HepG2 (cell line): ENCODE measurements around the gene PANX1.

Experiments used
- ARID2 ChIP-seq: sonication (generic); formaldehyde crosslinking; IDR thresholded peaks from 2 replicates; pipeline ENCODE4 v1.8.1; 2022; ENCODE audit warnings: mild to moderate bottlenecking, missing genetic modification reagents, borderline replicate concordance
- CTCF ChIP-seq: sonication (generic); formaldehyde crosslinking; IDR thresholded peaks from 2 replicates; pipeline ENCODE4 v1.5.0; 2020; ENCODE audit warnings: mild to moderate bottlenecking, missing genetic modification reagents, moderate library complexity
- E2F5 ChIP-seq: sonication (generic); formaldehyde crosslinking; conservative IDR thresholded peaks from 2 replicates; pipeline ENCODE4 v1.4.0; 2020; ENCODE audit warnings: missing genetic modification reagents
- HDAC2 ChIP-seq: sonication (generic); formaldehyde crosslinking; IDR thresholded peaks from 2 replicates; pipeline ENCODE4 v1.4.0; 2020; ENCODE audit warnings: missing genetic modification reagents
- HDAC6 ChIP-seq: fragments of 200-600 bp; sonication (generic); IDR thresholded peaks from 2 replicates; pipeline ENCODE4 v1.7.0; 2017; ENCODE audit warnings: mild to moderate bottlenecking, antibody characterized with exemption, low read length, low read depth
- IRF1 ChIP-seq: sonication (generic); formaldehyde crosslinking; IDR thresholded peaks from 2 replicates; pipeline ENCODE4 v1.4.0; 2020; ENCODE audit warnings: low read depth, mild to moderate bottlenecking, missing genetic modification reagents
- MAX ChIP-seq: IDR thresholded peaks from 2 replicates; pipeline ENCODE4 v1.6.1; 2012; ENCODE audit warnings: inconsistent platforms
- PCBP1 ChIP-seq: fragments of 200-400 bp; formaldehyde crosslinking; IDR thresholded peaks from 2 replicates; pipeline ENCODE4 v1.6.1; 2017; ENCODE audit warnings: mild to moderate bottlenecking, low read depth, low read length, borderline replicate concordance
- ZBTB33 ChIP-seq: sonication (generic); formaldehyde crosslinking; IDR thresholded peaks from 2 replicates; pipeline ENCODE4 v1.4.0; 2020; ENCODE audit warnings: missing genetic modification reagents
- ZNF124 ChIP-seq: sonication (generic); formaldehyde crosslinking; IDR thresholded peaks from 2 replicates; pipeline ENCODE4 v1.4.0; 2020; ENCODE audit warnings: missing genetic modification reagents
- ZNF343 ChIP-seq: sonication (generic); formaldehyde crosslinking; IDR thresholded peaks from 2 replicates; pipeline ENCODE4 v1.4.0; 2020; ENCODE audit warnings: mild to moderate bottlenecking, missing genetic modification reagents
- ZNF512 ChIP-seq: sonication (generic); formaldehyde crosslinking; IDR thresholded peaks from 2 replicates; pipeline ENCODE4 v1.4.0; 2020; ENCODE audit warnings: mild to moderate bottlenecking, missing genetic modification reagents
- ZNF660 ChIP-seq: sonication (generic); formaldehyde crosslinking; IDR thresholded peaks from 2 replicates; pipeline ENCODE4 v1.5.1; 2020; ENCODE audit warnings: mild to moderate bottlenecking, low read depth, missing genetic modification reagents, borderline replicate concordance

- no peak for TF ChIP-seq E2F5 (CRISPR knock-in tag)
- TF ChIP-seq PCBP1, result no peak
- TF ChIP-seq IRF1, result no peak
- no peak for TF ChIP-seq ZNF124 (CRISPR knock-in tag)
- TF ChIP-seq ARID2 (CRISPR knock-in tag), result no peak
- no peak for TF ChIP-seq MAX
- no peak for TF ChIP-seq ZNF660 (CRISPR knock-in tag)
- no peak for TF ChIP-seq CTCF (CRISPR knock-in tag)
- no peak for TF ChIP-seq ZNF512
- TF ChIP-seq HDAC2, result no peak
- no peak for TF ChIP-seq ZNF343
- TF ChIP-seq ZBTB33 (CRISPR knock-in tag), result no peak
- TF ChIP-seq HDAC6, result no peak
These were observed 14.0 kb downstream of the PANX1 start for GRCh38 chr11:94142308-94143281.
